Stimulated activated naive CD8-positive, alpha-beta T cell treated with anti-CD3 and anti-CD28 coated beads, Interleukin-15, amount 100 ng/mL, for 72 hours (primary cell): ENCODE measurements around the gene HPN.
"Not testable (repeated sequence)": the region's sequence is repeated elsewhere in the genome, so short reads cannot be mapped to it uniquely, and the experiment has no call there.

Source experiments
- ATAC-seq: fragments of 150-1000 bp; cut with Tn5 transposase; 2 replicates; pipeline ENCODE4 v1.10.0; 2021; ENCODE audit warnings: mild to moderate bottlenecking, moderate library complexity
- DNase-seq, 2 donors: peaks; one replicate each; pipeline ENCODE4 v3.0.0; 2021 to 2022
- H3K27ac Mint-ChIP-seq, 2 donors: one replicate each; pipeline ENCODE4 v1.8.0; 2022; ENCODE audit warnings: mild to moderate bottlenecking in 2 of 2, mixed read lengths in 2 of 2, moderate library complexity in 2 of 2
- H3K27me3 Mint-ChIP-seq: one replicate; pipeline ENCODE4 v1.8.0; 2022; ENCODE audit warnings: mixed read lengths
- H3K4me1 Mint-ChIP-seq: one replicate; pipeline ENCODE4 v1.8.0; 2022; ENCODE audit warnings: mild to moderate bottlenecking, mixed read lengths
- H3K4me3 Mint-ChIP-seq, 2 donors: one replicate each; pipeline ENCODE4 v1.8.0; 2022; ENCODE audit warnings: mild to moderate bottlenecking in 2 of 2, mixed read lengths in 2 of 2, moderate library complexity in 1 of 2
- H3K9me3 Mint-ChIP-seq, 2 donors: one replicate each; pipeline ENCODE4 v1.8.0; 2022; ENCODE audit warnings: mixed read lengths in 2 of 2

The HPN gene

GRCh38 chr19:35088131-35088913 is 46.8 kb downstream of the HPN start:
- H3K27ac Mint-ChIP-seq, result no peak overlapping the region
- no peak for DNase-seq
- H3K4me3 Mint-ChIP-seq, result no peak overlapping the region
- H3K27me3 Mint-ChIP-seq, result no peaks in the 10 kb centered on the region
- ATAC-seq, result no peak
- H3K4me1 Mint-ChIP-seq, result peaks cover 5% of the 10 kb centered on the region
- no peaks in the 10 kb centered on the region for H3K9me3 Mint-ChIP-seq

GRCh38 chr19:35089554-35089953 is 48.0 kb downstream of the HPN start:
- no peak for ATAC-seq
- Mint-ChIP-seq H3K4me3 (no peak overlapping the region), H3K4me1 (peaks cover 5% of the 10 kb centered on the region), H3K27me3 (no peaks in the 10 kb centered on the region), H3K9me3 (no peaks in the 10 kb centered on the region), H3K27ac (no peak overlapping the region)
- DNase-seq, result no peak

GRCh38 chr19:35090160-35090505 is 48.6 kb downstream of the HPN start:
- Mint-ChIP-seq H3K27ac (no peak overlapping the region), H3K4me1 (peaks cover 5% of the 10 kb centered on the region), H3K4me3 (no peak overlapping the region), H3K9me3 (no peaks in the 10 kb centered on the region), H3K27me3 (no peaks in the 10 kb centered on the region)
- DNase-seq (no peak), ATAC-seq (no peak)

GRCh38 chr19:35090506-35091214 is 49.1 kb downstream of the HPN start:
- peaks cover 5% of the 10 kb centered on the region for H3K4me1 Mint-ChIP-seq
- peak; percentile 82 for ATAC-seq
- H3K27ac Mint-ChIP-seq, result no peak overlapping the region
- no peak overlapping the region for H3K4me3 Mint-ChIP-seq
- peak in 1 of 2 donors; percentile 28 for DNase-seq
- H3K9me3 Mint-ChIP-seq, result no peaks in the 10 kb centered on the region
- H3K27me3 Mint-ChIP-seq, result no peaks in the 10 kb centered on the region

- ATAC-seq (no peak), DNase-seq (no peak)
- Mint-ChIP-seq H3K27ac (no peak overlapping the region), H3K4me3 (no peak overlapping the region), H3K9me3 (no peaks in the 10 kb centered on the region), H3K4me1 (peaks cover 5% of the 10 kb centered on the region), H3K27me3 (no peaks in the 10 kb centered on the region)
These were observed 51.9 kb downstream of the HPN start for GRCh38 chr19:35093430-35093829.

- Mint-ChIP-seq H3K27ac (peak overlapping the region in 1 of 2 donors; percentile 54), H3K9me3 (no peaks in the 10 kb centered on the region), H3K4me3 (no peak overlapping the region), H3K27me3 (no peaks in the 10 kb centered on the region), H3K4me1 (peaks cover 5% of the 10 kb centered on the region)
- DNase-seq, result no peak
- ATAC-seq, result no peak
These were observed 52.6 kb downstream of the HPN start for GRCh38 chr19:35093941-35094647.

GRCh38 chr19:35094656-35095055 is 53.1 kb downstream of the HPN start:
- H3K4me3 Mint-ChIP-seq, result no peak overlapping the region
- no peak for ATAC-seq

GRCh38 chr19:35095667-35096368 is 54.3 kb downstream of the HPN start:
- peaks cover under 1% of the 10 kb centered on the region for H3K4me1 Mint-ChIP-seq
- DNase-seq (no peak), ATAC-seq (no peak)
- H3K27me3 Mint-ChIP-seq, result no peaks in the 10 kb centered on the region
- no peaks in the 10 kb centered on the region for H3K9me3 Mint-ChIP-seq
- no peak overlapping the region for H3K4me3 Mint-ChIP-seq
- peak overlapping the region; percentile 3 to 20 for H3K27ac Mint-ChIP-seq

More at GRCh38 chr19:35094656-35095055, 53.1 kb downstream of the HPN start:
- no peak for DNase-seq
- H3K27ac Mint-ChIP-seq, result peak overlapping the region in 1 of 2 donors; percentile 54
- H3K4me1 Mint-ChIP-seq, result peaks cover 5% of the 10 kb centered on the region
- H3K27me3 Mint-ChIP-seq, result no peaks in the 10 kb centered on the region
- no peaks in the 10 kb centered on the region for H3K9me3 Mint-ChIP-seq

GRCh38 chr19:35098413-35099049 is 57.0 kb downstream of the HPN start:
- no peaks in the 10 kb centered on the region for H3K9me3 Mint-ChIP-seq
- H3K27ac Mint-ChIP-seq, result no peak overlapping the region
- no peaks in the 10 kb centered on the region for H3K4me1 Mint-ChIP-seq
- H3K27me3 Mint-ChIP-seq, result no peaks in the 10 kb centered on the region
- DNase-seq (no peak), ATAC-seq (no peak)
- no peak overlapping the region for H3K4me3 Mint-ChIP-seq

- DNase-seq (no peak), ATAC-seq (no peak)
- H3K4me3 Mint-ChIP-seq, result no peak overlapping the region
- H3K27me3 Mint-ChIP-seq, result no peaks in the 10 kb centered on the region
- H3K4me1 Mint-ChIP-seq, result no peaks in the 10 kb centered on the region
- H3K9me3 Mint-ChIP-seq, result no peaks in the 10 kb centered on the region
- H3K27ac Mint-ChIP-seq, result no peak overlapping the region
These were observed 57.8 kb downstream of the HPN start for GRCh38 chr19:35099155-35099896.

- no peaks in the 10 kb centered on the region for H3K4me1 Mint-ChIP-seq
- no peak overlapping the region for H3K27ac Mint-ChIP-seq
- DNase-seq, result no peak
These were observed 58.4 kb downstream of the HPN start for GRCh38 chr19:35099897-35100275.

GRCh38 chr19:35100588-35101533 is 59.3 kb downstream of the HPN start:
- no peak for ATAC-seq
- Mint-ChIP-seq H3K27ac (no peak overlapping the region), H3K4me1 (no peaks in the 10 kb centered on the region)

More at GRCh38 chr19:35099897-35100275, 58.4 kb downstream of the HPN start:
- no peaks in the 10 kb centered on the region for H3K9me3 Mint-ChIP-seq
- no peak for ATAC-seq
- no peak overlapping the region for H3K4me3 Mint-ChIP-seq
- no peaks in the 10 kb centered on the region for H3K27me3 Mint-ChIP-seq

GRCh38 chr19:35101949-35102348 is 60.4 kb downstream of the HPN start:
- H3K4me1 Mint-ChIP-seq, H3K27ac Mint-ChIP-seq, H3K27me3 Mint-ChIP-seq, ATAC-seq, DNase-seq, H3K4me3 Mint-ChIP-seq, H3K9me3 Mint-ChIP-seq: not testable (repeated sequence)

More at GRCh38 chr19:35100588-35101533, 59.3 kb downstream of the HPN start:
- Mint-ChIP-seq H3K9me3 (no peaks in the 10 kb centered on the region), H3K4me3 (no peak overlapping the region), H3K27me3 (no peaks in the 10 kb centered on the region)
- DNase-seq, result no peak

- not testable (repeated sequence) for H3K4me1 Mint-ChIP-seq, ATAC-seq, H3K27ac Mint-ChIP-seq, H3K4me3 Mint-ChIP-seq, H3K9me3 Mint-ChIP-seq, H3K27me3 Mint-ChIP-seq, DNase-seq
These were observed 62.1 kb downstream of the HPN start for GRCh38 chr19:35103614-35104013.
